Measurements from ENCODE around the gene UBB. TPM values are rescaled to one million over a fixed set of nuclear protein-coding genes. Genes with fewer than 3 reads are reported as not detected.

The UBB gene
- total RNA-seq = 2,058 and 2,177 TPM in 2 replicates
- long read RNA-seq, transcript UBB-203 (2 exons, 1,012 nt) = minor isoform, 11 of 952 reads
- long read RNA-seq, transcript UBB-201 (2 exons, 1,225 nt) = major isoform, 929 of 952 reads
- long read RNA-seq, partial matches to known transcripts = 0 of 952 reads
- long read RNA-seq, other reads (novel, unspliced or antisense) = 10 of 952 reads

DNA sequence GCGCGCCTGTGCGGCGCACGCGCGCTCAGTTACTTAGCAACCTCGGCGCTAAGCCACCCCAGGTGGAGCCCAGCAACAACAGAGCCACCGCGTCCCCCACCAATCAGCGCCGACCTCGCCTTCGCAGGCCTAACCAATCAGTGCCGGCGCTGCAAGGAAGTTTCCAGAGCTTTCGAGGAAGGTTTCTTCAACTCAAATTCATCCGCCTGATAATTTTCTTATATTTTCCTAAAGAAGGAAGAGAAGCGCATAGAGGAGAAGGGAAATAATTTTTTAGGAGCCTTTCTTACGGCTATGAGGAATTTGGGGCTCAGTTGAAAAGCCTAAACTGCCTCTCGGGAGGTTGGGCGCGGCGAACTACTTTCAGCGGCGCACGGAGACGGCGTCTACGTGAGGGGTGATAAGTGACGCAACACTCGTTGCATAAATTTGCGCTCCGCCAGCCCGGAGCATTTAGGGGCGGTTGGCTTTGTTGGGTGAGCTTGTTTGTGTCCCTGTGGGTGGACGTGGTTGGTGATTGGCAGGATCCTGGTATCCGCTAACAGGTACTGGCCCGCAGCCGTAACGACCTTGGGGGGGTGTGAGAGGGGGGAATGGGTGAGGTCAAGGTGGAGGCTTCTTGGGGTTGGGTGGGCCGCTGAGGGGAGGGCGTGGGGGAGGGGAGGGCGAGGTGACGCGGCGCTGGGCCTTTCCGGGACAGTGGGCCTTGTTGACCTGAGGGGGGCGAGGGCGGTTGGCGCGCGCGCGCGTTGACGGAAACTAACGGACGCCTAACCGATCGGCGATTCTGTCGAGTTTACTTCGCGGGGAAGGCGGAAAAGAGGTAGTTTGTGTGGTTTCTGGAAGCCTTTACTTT lies at the start of gene UBB:
Gene UBB, plus strand, starts transcription at position 452 of the 856 bp plus-strand sequence. CDS start 817 bp downstream, outside the sequence.
- H3K4me3 Mint-ChIP-seq = peak within 1 kb of the TSS; percentile 90
- H3K27me3 Mint-ChIP-seq (ENCODE audit: low read depth) = peaks cover 4% of the 10 kb centered on the region
- no peak for TF ChIP-seq CTCF (conservative IDR thresholded peaks at IDR 0.05)
- peaks cover 56% of the 10 kb centered on the region for H3K4me1 Mint-ChIP-seq
- DNase-seq (ENCODE audit: low read depth, low spot score) = peak; percentile 86
- H3K9me3 Mint-ChIP-seq = no peaks in the 10 kb centered on the region
- H3K27ac Mint-ChIP-seq (ENCODE audit: unreplicated experiment) = peak within 1 kb of the TSS; percentile 99
- H3K36me3 Mint-ChIP-seq (ENCODE audit: low read depth) = peaks cover 29% of the 10 kb centered on the region

DNA sequence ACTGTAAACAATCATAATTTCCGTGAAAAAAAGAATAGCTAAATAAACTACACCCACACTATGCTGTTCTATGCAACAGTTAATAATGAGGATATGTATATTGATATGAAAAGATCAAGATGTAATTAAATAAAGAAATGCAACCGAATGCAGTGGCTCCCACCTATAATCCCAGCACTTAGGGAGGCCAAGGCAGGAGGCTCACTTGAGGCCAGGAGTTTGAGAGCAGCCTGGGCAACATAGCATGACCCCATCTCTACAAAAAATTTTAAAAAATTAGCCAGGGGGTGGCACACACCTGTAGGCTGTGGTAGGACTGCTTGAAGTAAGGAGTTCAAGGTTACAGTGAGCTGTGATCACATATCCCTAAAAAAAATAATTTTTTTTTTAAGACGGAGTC lies 42.5 kb upstream of the UBB start:
- H3K27ac Mint-ChIP-seq (ENCODE audit: unreplicated experiment) = no peak overlapping the region
- peaks cover 13% of the 10 kb centered on the region for H3K36me3 Mint-ChIP-seq (ENCODE audit: low read depth)
- DNase-seq (ENCODE audit: low read depth, low spot score) = no peak
- no peak overlapping the region for H3K4me3 Mint-ChIP-seq
- no peak for TF ChIP-seq CTCF (conservative IDR thresholded peaks at IDR 0.05)
- H3K4me1 Mint-ChIP-seq = no peaks in the 10 kb centered on the region
- no peaks in the 10 kb centered on the region for H3K27me3 Mint-ChIP-seq (ENCODE audit: low read depth)
- no peaks in the 10 kb centered on the region for H3K9me3 Mint-ChIP-seq

- H3K36me3 Mint-ChIP-seq (ENCODE audit: low read depth) = peaks cover 20% of the 10 kb centered on the region
- H3K4me3 Mint-ChIP-seq = no peak overlapping the region
- no peak for DNase-seq (ENCODE audit: low read depth, low spot score)
- H3K4me1 Mint-ChIP-seq = no peaks in the 10 kb centered on the region
- TF ChIP-seq CTCF (conservative IDR thresholded peaks at IDR 0.05) = no peak
- H3K9me3 Mint-ChIP-seq = no peaks in the 10 kb centered on the region
- H3K27me3 Mint-ChIP-seq (ENCODE audit: low read depth) = no peaks in the 10 kb centered on the region
- H3K27ac Mint-ChIP-seq (ENCODE audit: unreplicated experiment) = no peak overlapping the region
Observed at GRCh38 chr17:16339402-16339801, 41.5 kb upstream of the UBB start.

GRCh38 chr17:16339959-16340358 lies 40.9 kb upstream of the UBB start:
- Mint-ChIP-seq H3K27me3 (ENCODE audit: low read depth) (no peaks in the 10 kb centered on the region), H3K27ac (ENCODE audit: unreplicated experiment) (no peak overlapping the region), H3K4me1 (no peaks in the 10 kb centered on the region), H3K36me3 (ENCODE audit: low read depth) (peaks cover 21% of the 10 kb centered on the region), H3K9me3 (no peaks in the 10 kb centered on the region), H3K4me3 (no peak overlapping the region)
- TF ChIP-seq CTCF (conservative IDR thresholded peaks at IDR 0.05) = no peak
- no peak for DNase-seq (ENCODE audit: low read depth, low spot score)

GRCh38 chr17:16342979-16343378 lies 37.9 kb upstream of the UBB start:
- DNase-seq (ENCODE audit: low read depth, low spot score) = no peak
- no peaks in the 10 kb centered on the region for H3K27me3 Mint-ChIP-seq (ENCODE audit: low read depth)
- H3K4me3 Mint-ChIP-seq = no peak overlapping the region
- no peak for TF ChIP-seq CTCF (conservative IDR thresholded peaks at IDR 0.05)
- no peaks in the 10 kb centered on the region for H3K9me3 Mint-ChIP-seq
- no peak overlapping the region for H3K27ac Mint-ChIP-seq (ENCODE audit: unreplicated experiment)
- peaks cover 31% of the 10 kb centered on the region for H3K36me3 Mint-ChIP-seq (ENCODE audit: low read depth)
- H3K4me1 Mint-ChIP-seq = peaks cover 4% of the 10 kb centered on the region

All from neural crest cell (in vitro differentiated cells).